Activated effector memory CD4-positive, alpha-beta T cell treated with anti-CD3 and anti-CD28 coated beads, Interleukin-2, amount 50 U/mL, for 16 hours (primary cell): ENCODE measurements around the gene SORCS2.

Source experiments
- DNase-seq: peaks from one replicate; pipeline ENCODE4 v3.0.0-alpha.2; 2020

SORCS2 gene

GRCh38 chr4:7342223-7343080 is 150.1 kb downstream of the SORCS2 start:
- no peak for DNase-seq

GRCh38 chr4:7343081-7343655 is 150.8 kb downstream of the SORCS2 start:
- no peak for DNase-seq

GRCh38 chr4:7343950-7344349 is 151.6 kb downstream of the SORCS2 start:
- DNase-seq: no peak

GRCh38 chr4:7344636-7345155 is 152.4 kb downstream of the SORCS2 start:
- no peak for DNase-seq

GRCh38 chr4:7347981-7348380 is 155.6 kb downstream of the SORCS2 start:
- no peak for DNase-seq

- DNase-seq: no peak
These were observed 156.9 kb downstream of the SORCS2 start for GRCh38 chr4:7348946-7349900.

- no peak for DNase-seq
These were observed 158.1 kb downstream of the SORCS2 start for GRCh38 chr4:7350396-7350795.

- no peak for DNase-seq
These were observed 158.7 kb downstream of the SORCS2 start for GRCh38 chr4:7351014-7351413.

- DNase-seq: no peak
These were observed 160.1 kb downstream of the SORCS2 start for GRCh38 chr4:7352486-7352885.

GRCh38 chr4:7353046-7353790 is 160.9 kb downstream of the SORCS2 start:
- no peak for DNase-seq

- no peak for DNase-seq
These were observed 161.7 kb downstream of the SORCS2 start for GRCh38 chr4:7353846-7354610.

- no peak for DNase-seq
These were observed 162.6 kb downstream of the SORCS2 start for GRCh38 chr4:7354927-7355326.

- DNase-seq: no peak
These were observed 163.5 kb downstream of the SORCS2 start for GRCh38 chr4:7355795-7356194.

GRCh38 chr4:7356667-7357310 is 164.5 kb downstream of the SORCS2 start:
- DNase-seq: no peak

- DNase-seq: no peak
These were observed 165.0 kb downstream of the SORCS2 start for GRCh38 chr4:7357323-7357722.

- DNase-seq: no peak
These were observed 165.9 kb downstream of the SORCS2 start for GRCh38 chr4:7358100-7358735.

- DNase-seq: no peak
These were observed 167.2 kb downstream of the SORCS2 start for GRCh38 chr4:7359400-7360062.

- no peak for DNase-seq
These were observed 168.5 kb downstream of the SORCS2 start for GRCh38 chr4:7360806-7361205.

- DNase-seq: no peak
These were observed 169.1 kb downstream of the SORCS2 start for GRCh38 chr4:7361280-7361895.

GRCh38 chr4:7362341-7362740 is 170.0 kb downstream of the SORCS2 start:
- DNase-seq: no peak
